Bronchial epithelial cell (primary cell): Measurements from ENCODE around the gene WWP2. TPM values are rescaled to one million over a fixed set of nuclear protein-coding genes. Genes with fewer than 3 reads are reported as not detected.

Source experiments
- DNase-seq: peaks from one replicate; pipeline ENCODE4 v3.0.0-alpha.2; 2010; ENCODE audit warnings: low read depth
- FAIRE-seq: peaks from 2 replicates; lab custom pipeline; 2011; peaks lifted over from hg19 to GRCh38; lab: Jason Lieb, UNC
- H3K27me3 ChIP-seq: 2 replicates; pipeline ENCODE4 v1.5.1; 2011; ENCODE audit warnings: low read length; ENCODE audit not compliant: control insufficient read depth, insufficient read depth
- H3K36me3 ChIP-seq: 2 replicates; pipeline ENCODE4 v1.5.1; 2011; ENCODE audit warnings: low read length; ENCODE audit not compliant: control insufficient read depth, insufficient read depth
- H3K4me3 ChIP-seq: 2 replicates; pipeline ENCODE4 v1.5.1; 2011; ENCODE audit warnings: mild to moderate bottlenecking, low read depth, low read length, control low read depth
- CTCF ChIP-seq: IDR thresholded peaks from 2 replicates; pipeline ENCODE4 v1.5.1; 2011; ENCODE audit warnings: mild to moderate bottlenecking, moderate library complexity, low read length, control low read depth, inconsistent platforms; ENCODE audit not compliant: insufficient read depth, severe bottlenecking
- total RNA-seq: library from RNA; depleted of rRNA; stranded (reverse); fragments of >200 nt; gene quantifications from 2 replicates; pipeline ENCODE4 v1.2.1, GENCODE V29; 2014

Gene WWP2
- total RNA-seq, 1 donor from 2014 or later: 15.0 TPM

GRCh38 chr16:69793526-69793925 lies 31.4 kb downstream of the WWP2 start:
- TF ChIP-seq CTCF: no peak
- FAIRE-seq (no peak), DNase-seq (no peak)
- H3K27me3 ChIP-seq: no peaks in the 10 kb centered on the region
- H3K4me3 ChIP-seq: no peak overlapping the region
- H3K36me3 ChIP-seq: peaks cover 4% of the 10 kb centered on the region

- FAIRE-seq (no peak), DNase-seq (no peak)
- no peak for TF ChIP-seq CTCF
- Histone ChIP-seq H3K36me3 (peaks cover 7% of the 10 kb centered on the region), H3K4me3 (no peak overlapping the region), H3K27me3 (no peaks in the 10 kb centered on the region)
Observed at GRCh38 chr16:69794486-69794885, 32.4 kb downstream of the WWP2 start.

DNA sequence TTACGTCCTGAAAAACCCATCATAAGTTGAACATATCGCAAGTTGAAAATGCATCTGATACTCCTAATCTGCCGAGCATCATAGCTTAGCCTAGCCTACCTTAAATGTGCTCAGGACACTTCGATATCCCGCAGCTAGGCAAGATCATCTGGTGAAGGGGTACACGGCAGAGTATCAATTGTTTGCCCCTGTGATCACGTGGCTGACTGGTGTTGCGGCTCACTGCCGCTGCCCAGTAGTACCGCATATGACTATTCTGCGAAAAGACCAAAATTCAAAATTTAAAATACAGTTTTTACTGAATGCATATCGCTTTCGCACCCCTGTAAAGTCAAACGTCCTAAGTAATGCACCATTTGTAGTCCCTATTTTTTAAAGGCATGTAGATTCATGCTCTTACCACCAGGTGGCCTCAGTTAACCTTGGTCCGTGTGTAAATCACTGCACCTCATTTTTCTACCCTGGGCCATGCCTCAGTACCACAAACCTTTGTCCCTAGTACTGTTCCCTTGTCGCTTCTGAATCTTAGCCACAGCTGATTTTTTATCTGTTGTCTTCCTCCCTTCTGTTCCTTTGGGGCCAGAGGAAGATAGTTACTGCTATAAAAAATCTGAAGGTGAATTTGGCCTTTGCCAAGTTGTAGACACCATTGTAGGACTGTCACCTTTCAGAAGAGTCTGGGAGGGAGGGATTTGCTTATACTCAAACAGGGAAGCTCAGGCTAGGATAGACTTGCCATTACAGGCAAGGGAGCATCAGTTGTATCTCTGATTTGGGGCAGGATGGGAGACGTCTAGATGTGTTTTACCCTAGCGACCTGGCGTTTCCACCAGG lies 34.4 kb downstream of the WWP2 start:
- DNase-seq: peak; percentile 67
- peak; percentile 76 for TF ChIP-seq CTCF
- Histone ChIP-seq H3K4me3 (no peak overlapping the region), H3K36me3 (peaks cover 7% of the 10 kb centered on the region), H3K27me3 (no peaks in the 10 kb centered on the region)
- no peak for FAIRE-seq

DNA sequence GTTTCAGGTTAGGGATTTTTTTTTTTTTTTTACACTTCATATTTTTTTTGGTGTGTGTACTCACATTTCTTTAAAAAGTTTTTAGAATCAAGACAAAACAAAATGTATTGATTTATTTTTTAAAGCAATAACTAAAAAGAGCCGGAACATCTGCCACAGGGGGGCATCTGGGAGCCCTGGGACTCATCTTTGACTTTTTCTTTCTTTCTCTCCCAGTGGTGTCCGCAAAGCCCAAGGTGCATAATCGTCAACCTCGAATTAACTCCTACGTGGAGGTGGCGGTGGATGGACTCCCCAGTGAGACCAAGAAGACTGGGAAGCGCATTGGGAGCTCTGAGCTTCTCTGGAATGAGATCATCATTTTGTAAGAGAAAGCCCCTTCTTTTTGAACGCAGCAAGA lies 36.3 kb downstream of the WWP2 start:
- Histone ChIP-seq H3K4me3 (no peak overlapping the region), H3K36me3 (peaks cover 6% of the 10 kb centered on the region), H3K27me3 (no peaks in the 10 kb centered on the region)
- DNase-seq (no peak), FAIRE-seq (no peak)
- TF ChIP-seq CTCF: no peak

DNA sequence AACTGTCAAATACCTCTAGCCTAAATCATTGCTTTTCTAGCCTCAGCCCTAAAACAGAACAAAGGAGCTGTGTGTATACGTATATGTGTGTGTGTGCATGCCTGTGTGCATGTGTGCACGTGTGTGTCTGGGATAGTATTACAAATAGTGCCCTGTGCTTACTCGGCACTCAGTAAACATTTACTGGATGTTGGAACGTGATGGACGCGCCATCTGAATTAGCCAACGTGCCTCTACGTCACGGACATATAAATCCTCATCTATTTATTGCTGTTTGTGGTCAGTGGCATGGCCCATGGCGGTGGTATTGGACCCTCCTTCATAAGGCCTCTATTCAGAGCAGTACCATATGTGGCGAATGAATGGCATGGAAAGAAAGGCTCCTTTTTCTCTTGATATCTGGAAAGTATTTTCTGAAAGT lies 37.5 kb downstream of the WWP2 start:
- DNase-seq: peak; percentile 13
- no peak overlapping the region for H3K4me3 ChIP-seq
- FAIRE-seq: no peak
- H3K36me3 ChIP-seq: peaks cover 6% of the 10 kb centered on the region
- TF ChIP-seq CTCF: no peak
- H3K27me3 ChIP-seq: no peaks in the 10 kb centered on the region
